GM19324 (cell line): ENCODE measurements around the gene CPT1A.
"Not testable (repeated sequence)": the region's sequence is repeated elsewhere in the genome, so short reads cannot be mapped to it uniquely, and the experiment has no call there.

Source experiments
- ATAC-seq: cut with Tn5 transposase; IDR thresholded peaks from one replicate; pipeline ENCODE4 v1.9.1; 2021; ENCODE audit warnings: mild to moderate bottlenecking, moderate library complexity; ENCODE audit not compliant: unreplicated experiment, low FRiP score

Gene CPT1A

DNA sequence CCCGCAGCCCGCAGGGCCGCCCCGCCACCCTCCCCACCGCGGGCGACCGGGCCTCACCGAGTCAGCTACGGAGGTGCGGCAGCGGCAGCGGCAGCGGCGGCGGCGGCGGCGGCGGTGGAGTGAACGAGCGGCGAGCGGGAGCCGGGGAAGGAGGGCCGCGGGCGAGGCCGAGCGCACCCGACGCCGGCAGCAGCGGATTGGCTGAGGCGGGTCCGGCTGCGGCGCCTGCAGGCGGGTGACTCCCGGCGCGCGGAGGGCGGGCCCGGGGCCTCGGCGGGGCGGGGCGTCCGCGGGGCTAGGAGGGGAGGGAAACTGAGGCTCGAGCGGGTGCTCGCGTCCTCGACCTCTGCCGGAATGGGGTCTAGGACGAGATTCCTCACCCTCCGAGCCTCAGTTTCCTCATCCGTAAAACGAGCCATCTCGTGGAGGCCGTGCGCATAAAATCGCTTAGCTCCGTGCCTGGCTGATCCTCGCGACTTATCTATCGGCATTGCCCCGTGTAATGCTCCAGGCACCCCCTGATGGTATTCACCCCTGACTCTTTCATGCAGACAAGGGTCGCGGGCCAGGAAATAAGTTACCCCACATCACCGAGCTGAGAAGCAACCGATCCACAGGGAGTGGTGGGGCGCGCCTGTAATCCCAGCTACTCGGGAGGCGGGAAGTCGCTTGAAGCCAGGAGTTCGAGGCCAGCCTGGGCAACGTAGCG, at the start of gene CPT1A:
Gene CPT1A (minus strand): TSS at position 199 of the 709 bp plus-strand sequence. CDS start 26,442 bp downstream, outside the sequence.
- peak; percentile 33 for ATAC-seq

DNA sequence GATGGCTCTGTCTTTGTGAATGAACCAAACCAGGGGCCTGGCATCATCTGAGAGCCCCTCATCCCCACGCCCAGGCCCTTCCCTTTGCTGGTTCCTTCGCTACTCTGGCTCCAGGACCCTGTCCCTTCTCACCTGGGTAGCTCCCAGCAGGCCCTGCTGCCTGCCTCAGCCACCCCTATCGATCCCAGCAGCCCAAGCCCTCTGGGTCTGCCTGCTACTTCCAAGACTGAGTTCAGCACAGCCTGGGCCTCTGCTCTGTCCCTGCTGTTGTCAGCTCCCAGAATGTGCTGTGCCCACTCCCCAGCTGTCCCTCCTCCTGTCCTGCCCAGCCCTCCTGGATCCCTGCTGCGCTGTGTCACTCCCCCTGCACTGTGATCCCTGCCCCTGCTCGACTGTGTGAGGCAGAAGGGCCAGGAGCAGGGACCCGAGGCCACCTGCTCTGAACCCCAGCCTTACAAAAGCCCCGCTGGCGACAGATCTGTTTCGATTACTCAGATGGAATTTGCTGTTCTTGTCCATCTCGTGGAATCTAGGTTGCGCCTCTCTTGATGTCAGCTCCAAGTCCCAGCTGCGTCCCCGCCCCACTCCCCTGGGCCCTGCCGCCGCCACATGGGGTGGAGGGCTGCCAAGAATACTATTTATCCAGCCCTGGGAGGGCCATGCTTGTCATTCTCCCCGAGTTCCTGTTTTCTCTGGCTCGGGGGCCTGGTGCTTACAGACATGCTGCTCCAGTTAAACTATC, 48.9 kb upstream of the CPT1A start:
- ATAC-seq, result no peak

DNA sequence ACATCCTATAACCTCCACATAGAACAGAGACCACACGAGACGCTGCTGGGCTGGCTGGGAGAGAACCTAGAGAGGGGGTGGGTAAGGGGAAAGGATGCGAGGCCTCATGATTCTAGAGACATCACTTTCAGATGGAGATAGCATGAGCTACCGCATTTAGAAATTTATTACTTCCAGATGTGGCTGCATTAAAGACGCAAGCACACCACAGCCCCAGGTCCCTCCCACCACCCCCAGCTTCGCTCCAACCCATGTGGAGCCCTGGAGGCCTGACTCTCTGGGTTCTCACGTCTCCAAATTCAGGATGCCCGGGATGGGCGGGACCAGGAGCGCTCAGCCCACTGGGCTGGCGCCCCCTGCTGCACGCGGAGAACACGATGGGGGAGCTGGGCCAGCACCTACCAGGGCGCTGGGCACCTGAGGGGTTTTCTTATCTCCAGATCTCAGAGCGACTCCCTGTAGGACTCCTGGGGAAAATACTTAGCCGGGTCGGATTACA, 48.3 kb upstream of the CPT1A start:
- ATAC-seq, result no peak

DNA sequence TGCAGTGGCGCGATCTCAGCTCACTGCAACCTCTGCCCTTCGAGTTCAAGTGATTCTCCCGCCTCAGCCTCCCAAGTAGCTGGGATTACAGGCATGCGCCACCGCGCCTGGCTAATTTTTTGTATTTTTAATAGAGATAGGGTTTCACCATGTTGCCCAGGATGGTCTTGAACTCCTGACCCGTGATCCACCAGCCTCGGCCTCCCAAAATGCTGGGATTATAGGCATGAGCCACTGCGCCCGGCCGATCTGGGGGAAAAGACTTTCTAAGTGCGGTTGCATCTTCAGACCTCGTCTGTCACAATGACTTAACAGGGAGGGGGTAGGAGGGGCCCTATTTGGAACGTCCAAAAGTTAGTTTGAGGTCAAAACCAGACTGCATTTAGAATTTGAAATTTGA, 43.1 kb upstream of the CPT1A start:
- not testable (repeated sequence) for ATAC-seq

DNA sequence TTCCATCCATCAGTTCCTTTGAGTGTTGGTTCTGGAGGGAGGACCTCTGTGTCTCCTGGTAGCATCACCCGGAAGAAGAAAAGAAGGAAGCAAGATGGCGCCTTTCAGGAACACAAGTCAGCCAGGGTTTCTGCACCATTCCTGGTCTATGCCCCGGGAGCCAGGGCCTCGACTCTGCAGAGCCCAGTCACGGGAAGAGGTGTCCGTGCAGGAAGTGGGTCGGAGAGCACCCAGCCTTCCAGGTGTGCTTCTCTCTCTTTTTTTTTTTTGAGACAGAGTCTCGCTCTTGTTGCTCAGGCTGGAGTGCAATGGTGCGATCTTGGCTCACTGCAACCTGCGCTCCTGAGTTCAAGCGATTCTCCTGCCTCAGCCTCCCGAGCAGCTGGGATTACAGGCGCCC, 40.7 kb upstream of the CPT1A start:
- no peak for ATAC-seq

DNA sequence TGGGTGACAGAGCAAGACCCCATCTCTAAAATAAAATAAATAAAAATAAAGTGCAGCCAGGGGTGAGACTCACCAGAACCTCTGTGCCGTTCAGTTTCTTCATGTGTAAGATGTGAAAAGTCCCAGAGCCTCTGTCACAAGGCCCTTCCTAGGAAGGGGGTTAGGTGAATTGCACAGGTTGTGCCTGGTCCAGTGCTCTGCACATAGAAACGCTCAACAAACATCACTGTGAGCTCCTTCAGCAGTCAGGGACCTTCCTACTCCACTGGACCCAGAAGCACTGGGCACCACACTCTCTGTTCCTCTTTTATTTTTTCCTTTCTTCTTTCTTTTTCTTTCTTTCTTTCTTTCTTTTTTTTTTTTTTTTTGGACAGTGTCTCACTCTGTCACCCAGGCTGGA, 39.6 kb upstream of the CPT1A start:
- ATAC-seq, result no peak

DNA sequence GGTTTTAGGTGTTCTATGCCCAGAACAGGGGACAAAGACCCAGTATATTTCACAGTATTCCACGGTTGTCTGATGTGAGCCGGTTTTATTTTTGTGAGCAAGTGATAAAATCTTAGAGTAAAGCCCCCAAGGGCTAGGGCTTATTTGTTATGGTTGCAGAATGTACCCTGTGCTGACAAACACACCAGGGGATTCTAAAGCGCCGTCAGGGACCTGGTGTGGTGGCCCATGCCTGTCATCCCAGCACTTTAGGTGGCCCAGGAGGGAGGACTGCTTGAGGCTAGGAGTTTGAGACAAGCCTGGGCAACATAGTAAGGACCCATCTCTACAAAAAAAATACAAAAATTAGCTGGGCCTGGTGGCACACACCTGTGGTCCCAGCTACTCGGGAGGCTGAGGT, 39.1 kb upstream of the CPT1A start:
- ATAC-seq, result no peak

DNA sequence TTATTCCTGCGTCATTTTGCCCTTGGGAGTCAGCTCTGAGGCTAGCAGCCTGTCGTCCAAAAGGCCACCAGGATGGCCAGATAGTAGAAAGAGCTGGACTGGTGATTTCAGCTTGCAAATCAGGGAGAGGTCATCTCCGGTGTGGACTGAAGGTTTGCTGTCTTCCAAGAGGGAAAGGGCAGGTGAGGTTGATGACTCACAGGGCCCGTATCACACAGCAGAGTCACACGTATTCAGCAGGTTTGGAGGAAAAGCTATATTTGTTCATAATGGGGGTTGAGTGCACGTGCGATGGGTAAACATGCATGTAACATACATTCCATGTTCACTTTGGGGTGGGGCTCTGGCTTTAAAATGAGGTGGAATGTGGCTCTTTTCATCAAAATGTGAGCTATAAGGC, 36.3 kb upstream of the CPT1A start:
- ATAC-seq, result no peak

DNA sequence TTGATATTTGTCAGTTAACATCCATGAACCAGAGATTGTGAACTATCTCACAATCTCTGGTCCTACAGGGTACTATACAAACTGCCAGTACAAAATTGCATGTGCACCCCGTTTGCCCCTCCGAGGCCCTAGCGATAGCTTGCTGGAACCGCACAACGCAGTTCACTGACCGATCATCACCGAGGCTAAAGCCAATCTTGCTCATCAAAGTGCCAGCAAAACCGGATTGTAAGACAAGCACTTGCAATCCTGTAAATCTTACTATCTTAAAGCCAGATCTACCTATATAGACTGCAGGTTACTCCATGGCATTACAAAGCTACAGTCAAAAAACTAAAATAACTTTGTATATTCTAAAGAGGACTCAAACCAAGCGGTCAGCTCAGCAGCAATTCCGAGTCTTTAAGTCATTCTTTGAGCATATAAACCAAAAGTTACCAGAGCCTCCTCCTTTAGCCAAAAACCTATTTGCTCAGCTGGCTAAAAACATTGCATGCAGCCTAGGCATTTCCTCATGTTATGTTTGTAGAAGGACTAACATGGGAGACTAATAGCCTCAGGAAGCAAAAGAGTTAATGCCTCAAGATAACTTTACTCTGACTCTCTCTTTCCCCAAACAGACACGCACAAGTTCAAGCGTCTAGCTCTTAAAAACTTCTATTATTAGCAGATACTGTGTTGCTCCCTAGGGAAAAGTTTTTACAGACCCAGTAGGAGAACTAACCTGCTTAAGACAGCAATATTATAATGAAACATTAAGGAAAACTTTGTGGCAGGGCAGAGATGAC, 30.7 kb upstream of the CPT1A start:
- no peak for ATAC-seq

DNA sequence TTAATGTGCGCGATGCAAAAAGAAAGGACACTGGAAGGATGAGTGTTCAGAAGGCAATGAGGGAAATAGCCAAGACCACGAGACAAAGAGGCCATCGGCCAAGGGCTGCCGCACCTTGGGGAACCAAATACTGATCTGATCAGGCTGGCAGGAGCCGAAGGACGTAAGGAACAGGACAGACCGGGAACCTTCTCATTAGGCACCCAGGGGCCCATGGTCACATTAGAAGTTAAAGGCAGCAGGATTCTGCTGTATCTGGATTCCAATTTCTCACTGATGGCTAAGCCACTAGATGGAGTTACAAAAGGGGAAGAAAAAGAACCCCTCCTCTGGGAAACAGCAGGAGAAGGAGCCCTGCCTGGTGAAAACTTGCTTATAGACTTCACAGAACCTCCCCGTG, 28.8 kb upstream of the CPT1A start:
- ATAC-seq, result no peak

DNA sequence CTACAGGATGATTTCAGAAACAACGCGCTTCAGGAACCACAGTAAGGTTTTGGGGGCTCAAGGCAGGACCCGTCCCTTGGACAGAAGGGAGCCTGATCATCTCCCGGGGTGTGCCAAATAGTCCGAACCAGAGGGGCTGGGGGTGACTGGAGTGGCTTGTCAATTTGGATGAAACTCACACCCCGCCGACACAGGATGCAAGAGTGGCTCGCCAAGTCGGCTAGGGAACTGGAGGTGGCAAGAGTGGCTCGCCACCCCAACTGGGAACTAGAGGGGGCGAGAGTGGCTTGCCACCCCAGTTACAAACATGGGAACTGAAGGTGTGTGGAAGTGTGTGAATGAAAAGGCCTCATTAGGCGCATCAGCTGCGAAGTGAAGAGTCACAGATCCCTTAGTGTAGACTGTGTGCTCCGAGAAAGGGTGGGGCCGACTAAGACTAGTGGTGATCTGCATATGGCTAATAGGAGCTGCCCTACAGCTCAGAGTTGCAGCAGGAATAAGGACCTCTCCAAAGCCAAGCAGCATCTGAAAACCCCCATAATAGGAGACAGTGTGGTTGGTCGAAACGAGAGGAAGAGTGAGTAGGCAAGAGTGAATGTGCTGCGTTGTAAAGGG, 26.6 kb upstream of the CPT1A start:
- ATAC-seq, result no peak

DNA sequence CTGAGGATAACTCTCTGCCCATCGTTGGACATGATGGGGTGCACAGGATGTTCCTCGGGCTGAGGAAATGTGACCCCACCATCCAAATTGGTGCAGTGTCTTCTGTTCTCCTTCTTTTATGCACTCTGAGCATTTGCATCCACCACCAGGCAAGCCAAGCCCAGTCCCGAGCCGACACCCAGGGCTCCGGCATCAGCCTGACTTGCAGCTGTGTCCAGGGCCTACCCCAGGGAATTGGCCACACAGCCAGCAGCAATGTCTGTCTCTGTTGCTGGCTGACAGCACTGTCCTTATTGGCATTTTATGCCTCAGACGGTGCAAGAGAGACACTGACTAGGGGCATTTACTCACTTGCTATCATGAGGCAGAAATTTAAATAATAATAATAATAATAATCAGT, 25.4 kb upstream of the CPT1A start:
- no peak for ATAC-seq

DNA sequence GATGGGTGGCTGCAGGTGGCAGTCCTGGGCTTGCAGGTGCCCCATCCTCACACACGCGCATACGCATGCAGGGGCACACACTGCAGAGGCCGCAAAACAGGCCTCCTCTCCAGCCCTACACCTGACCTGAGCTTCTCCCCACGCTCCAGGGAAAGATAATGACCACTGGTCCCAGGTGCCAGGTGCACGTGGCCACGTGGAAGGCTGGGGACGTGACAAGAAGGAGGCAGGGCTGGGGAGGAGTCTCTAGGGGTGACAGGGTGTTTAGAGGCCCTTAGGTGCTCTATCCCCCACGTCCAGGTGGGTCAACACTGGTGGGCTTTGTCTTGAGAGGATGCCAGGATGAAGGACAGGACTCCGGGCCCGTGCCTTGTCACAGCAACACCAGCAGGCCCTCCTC, 23.5 kb upstream of the CPT1A start:
- ATAC-seq, result no peak

DNA sequence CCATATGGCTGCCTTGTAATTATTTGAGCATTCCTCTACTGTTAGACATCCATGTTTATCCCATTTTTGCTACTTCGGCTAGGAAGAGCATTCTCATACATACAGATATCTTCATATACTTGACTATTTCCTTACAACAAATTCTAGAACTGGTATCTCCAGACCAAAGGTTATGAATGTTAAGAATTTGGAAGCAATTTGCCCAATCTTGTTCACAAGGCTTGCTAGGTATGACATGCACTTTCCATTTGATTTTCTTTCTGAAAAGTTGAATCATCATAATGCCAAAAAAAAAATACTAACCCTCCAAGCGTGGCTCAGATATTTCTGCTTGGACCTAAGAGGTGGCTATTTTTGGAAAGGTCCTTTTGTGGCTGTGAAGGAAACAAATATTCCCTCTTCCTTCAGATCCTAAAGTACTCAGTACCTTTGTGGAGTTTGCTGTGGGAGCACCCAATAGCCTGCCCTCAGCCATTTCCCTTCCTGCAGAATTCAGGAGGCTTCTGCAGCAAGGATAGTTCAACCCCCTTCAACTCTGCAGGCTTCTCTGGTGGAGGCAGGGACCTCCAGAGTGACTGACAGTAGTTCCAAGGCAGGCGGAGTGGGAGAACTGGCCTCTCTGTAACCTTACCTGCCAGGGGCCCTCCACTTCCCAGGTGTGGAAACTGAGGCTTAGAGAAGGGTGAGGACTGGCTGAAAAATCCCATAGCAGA, 22.0 kb upstream of the CPT1A start:
- ATAC-seq, result no peak

DNA sequence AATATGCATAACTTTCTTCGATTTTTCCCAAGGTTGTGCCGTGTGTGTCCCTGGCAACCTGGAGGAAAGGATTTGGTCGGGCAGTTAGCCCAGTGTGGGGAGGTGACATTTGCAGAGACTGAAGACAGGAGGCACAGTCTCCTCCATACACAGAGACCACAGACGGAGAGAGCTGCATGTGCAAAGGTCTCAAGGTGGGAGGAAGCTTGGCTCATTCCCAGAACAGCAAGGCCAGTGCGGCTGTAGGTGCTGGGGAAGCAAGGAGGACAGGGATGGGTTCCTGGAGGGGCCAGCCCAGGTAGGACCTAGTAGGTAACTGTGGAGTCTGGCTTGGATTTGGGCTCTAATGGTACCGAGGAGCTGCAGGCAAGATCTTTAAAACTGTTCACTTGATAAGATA, 20.7 kb upstream of the CPT1A start:
- ATAC-seq, result no peak

DNA sequence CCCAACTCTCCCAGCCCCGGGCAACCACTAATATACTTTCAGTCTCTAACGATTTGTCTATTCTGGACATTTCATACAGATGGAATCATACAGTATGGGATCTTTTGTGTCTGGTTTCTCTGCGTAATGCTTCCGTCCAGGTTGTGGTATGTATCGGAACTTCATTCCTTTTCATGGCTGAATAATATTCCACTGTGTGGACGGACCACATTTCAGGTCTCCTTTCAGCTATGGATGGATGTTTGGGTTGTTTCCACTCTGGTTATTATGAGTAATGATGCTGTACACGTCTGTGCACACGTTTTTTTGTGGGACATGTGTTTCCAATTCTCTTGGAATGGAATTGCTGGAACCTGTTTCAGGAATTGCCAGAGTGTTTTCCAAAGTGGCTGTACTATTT, 17.4 kb upstream of the CPT1A start:
- ATAC-seq, result no peak

DNA sequence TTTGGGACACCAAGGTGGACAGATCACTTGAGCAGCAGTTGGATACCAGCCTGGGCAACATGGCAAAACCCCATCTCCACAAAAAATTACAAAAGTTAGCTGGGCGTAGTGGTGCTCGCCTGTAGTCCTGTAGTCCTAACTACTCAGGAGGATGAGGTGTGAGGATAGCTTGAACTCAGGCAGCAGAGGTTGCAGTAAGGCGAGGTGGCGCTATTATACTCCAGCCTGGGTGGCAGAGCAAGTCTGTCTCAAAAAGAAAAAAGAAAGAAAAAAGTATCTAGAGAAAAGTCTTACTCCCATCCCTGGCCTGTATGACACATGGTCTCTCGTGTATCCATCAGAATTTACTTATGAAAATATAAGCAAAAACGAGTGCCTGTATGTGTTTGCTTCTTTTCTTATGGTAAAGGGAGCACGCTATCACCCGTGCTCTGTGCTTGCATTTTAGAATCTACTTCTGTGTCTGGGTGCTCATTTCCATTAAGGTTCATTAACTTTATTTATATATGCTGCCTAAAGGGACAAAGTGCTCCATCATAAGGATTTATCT, 15.4 kb upstream of the CPT1A start:
- ATAC-seq, result no peak

DNA sequence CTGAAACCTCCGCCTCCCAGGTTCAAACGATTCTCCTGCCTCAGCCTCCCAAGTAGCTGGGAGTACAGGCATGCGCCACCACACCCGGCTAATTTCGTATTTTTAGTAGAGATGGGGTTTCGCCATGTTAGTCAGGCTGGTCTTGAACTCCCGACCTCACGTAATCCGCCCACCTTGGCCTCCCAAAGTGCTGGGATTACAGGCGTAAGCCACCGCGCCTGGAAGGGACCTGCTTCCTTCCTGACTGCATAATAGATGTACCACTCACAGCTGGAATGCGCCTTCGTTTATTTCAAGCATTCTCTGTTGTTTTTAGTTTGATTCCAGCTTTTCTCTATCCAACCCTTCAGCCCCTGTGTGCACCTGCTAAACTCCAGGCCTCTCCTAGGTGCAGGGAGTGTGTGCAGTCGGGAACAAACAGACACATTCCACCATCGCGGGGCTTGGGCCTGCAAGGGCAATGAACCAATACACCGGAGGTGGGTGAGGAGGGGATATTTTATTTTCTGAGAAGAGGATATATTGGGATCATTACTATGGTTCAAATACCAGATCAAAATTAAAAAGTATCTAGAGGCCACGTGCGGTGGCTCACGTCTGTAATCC, 14.8 kb upstream of the CPT1A start:
- ATAC-seq, result not testable (repeated sequence)

DNA sequence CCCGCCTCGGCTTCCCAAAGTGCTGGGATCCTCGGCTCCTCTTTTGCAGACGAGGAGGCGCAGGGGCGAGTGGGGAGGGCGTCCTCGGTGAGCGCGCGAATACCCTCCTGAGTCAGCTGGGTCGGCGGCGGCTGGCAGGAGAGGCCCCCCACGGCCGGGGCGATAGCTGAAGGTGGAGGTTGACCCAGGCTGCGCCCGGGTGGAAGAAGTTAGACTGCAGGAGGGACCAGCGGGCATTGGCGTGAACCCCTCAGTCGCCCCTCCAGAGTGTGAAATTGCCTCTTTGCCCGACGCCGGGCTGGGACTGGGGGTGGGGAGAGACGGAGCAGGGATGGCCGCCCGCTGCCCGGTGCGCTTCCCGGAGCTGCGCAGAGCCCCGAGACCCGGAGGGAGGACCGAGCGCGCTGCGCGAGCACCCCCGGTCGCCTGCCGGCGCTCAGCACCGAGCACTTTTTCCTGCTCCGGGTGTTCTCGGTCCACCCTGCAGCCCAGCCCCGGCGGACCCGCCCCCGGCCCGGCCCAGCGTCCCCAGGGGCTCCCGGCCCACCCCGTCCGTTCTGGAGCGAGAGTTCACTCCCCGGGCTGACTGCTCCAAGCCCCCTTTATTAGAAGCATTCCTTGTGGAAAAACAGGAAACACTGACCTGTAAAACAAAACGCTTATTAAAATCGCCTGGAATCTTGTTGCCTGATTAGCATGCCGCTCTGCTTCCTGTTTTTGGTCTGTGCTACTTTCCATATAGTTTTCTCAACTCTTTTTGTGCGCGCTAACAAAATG, 13.7 kb upstream of the CPT1A start:
- no peak for ATAC-seq
